GM23338 (cell line): ENCODE results near the gene UBE2E2. TPM values are rescaled to one million over a fixed set of nuclear protein-coding genes. Genes with fewer than 3 reads are reported as not detected.

Experiments used
- ATAC-seq: fragments of 200-7000 bp; cut with Tn5 transposase; 3 replicates; pipeline ENCODE4 v1.9.1; 2020
- DNase-seq: peaks from one replicate; pipeline ENCODE4 v3.0.0-alpha.2; 2015; ENCODE audit warnings: low spot score
- H2AFZ ChIP-seq: fragments of 200-600 bp; sonication (generic); 2 replicates; pipeline ENCODE4 v1.8.0; 2016; ENCODE audit warnings: antibody characterized with exemption, mild to moderate bottlenecking, moderate library complexity
- H3F3A ChIP-seq: fragments of 200-600 bp; sonication (generic); replicated peaks from 2 replicates; pipeline ENCODE4 v1.8.0; 2017; ENCODE audit warnings: antibody characterized with exemption, mixed run types, low read depth
- H3K27ac ChIP-seq: fragments of 200-600 bp; sonication (generic); 2 replicates; pipeline ENCODE4 v1.6.1; 2016; ENCODE audit warnings: low read depth
- H3K27me3 ChIP-seq: fragments of 200-600 bp; sonication (generic); 2 replicates; pipeline ENCODE4 v1.8.0; 2016; ENCODE audit warnings: mild to moderate bottlenecking, mixed run types, moderate library complexity; ENCODE audit not compliant: insufficient read depth
- H3K36me3 ChIP-seq: fragments of 200-600 bp; sonication (generic); 2 replicates; pipeline ENCODE4 v1.8.0; 2016; ENCODE audit warnings: mild to moderate bottlenecking; ENCODE audit not compliant: insufficient read depth
- H3K4me1 ChIP-seq: fragments of 200-600 bp; sonication (generic); 2 replicates; pipeline ENCODE4 v1.8.0; 2016; ENCODE audit warnings: mild to moderate bottlenecking, moderate library complexity; ENCODE audit not compliant: insufficient read depth
- H3K4me2 ChIP-seq: fragments of 200-600 bp; sonication (generic); 2 replicates; pipeline ENCODE4 v1.7.1; 2017; ENCODE audit warnings: mixed run types
- H3K4me3 ChIP-seq: fragments of 200-600 bp; sonication (generic); 2 replicates; pipeline ENCODE4 v1.6.1; 2016; ENCODE audit warnings: mixed run types
- H3K79me2 ChIP-seq: fragments of 200-600 bp; sonication (generic); replicated peaks from 2 replicates; pipeline ENCODE4 v1.8.0; 2017; ENCODE audit warnings: mild to moderate bottlenecking; ENCODE audit not compliant: insufficient read depth
- H3K9me2 ChIP-seq: fragments of 200-600 bp; sonication (generic); 2 replicates; pipeline ENCODE4 v1.8.0; 2017; ENCODE audit not compliant: insufficient read depth
- H4K20me1 ChIP-seq: fragments of 200-600 bp; sonication (generic); replicated peaks from 2 replicates; pipeline ENCODE4 v1.8.0; 2017; ENCODE audit warnings: mild to moderate bottlenecking; ENCODE audit not compliant: insufficient read depth
- H3K27ac Mint-ChIP-seq: 2 replicates; pipeline ENCODE4 v1.8.0; 2020; ENCODE audit warnings: inconsistent platforms, mild to moderate bottlenecking, moderate library complexity, mixed read lengths
- H3K27me3 Mint-ChIP-seq: 3 replicates; pipeline ENCODE4 v1.8.0; 2022; ENCODE audit warnings: low read depth, mild to moderate bottlenecking, moderate library complexity, mixed read lengths, inconsistent platforms; ENCODE audit not compliant: insufficient read depth, poor library complexity
- H3K36me3 Mint-ChIP-seq: 3 replicates; pipeline ENCODE4 v1.8.0; 2021; ENCODE audit warnings: low read depth, mild to moderate bottlenecking, inconsistent platforms, moderate library complexity, mixed read lengths
- H3K4me1 Mint-ChIP-seq: 3 replicates; pipeline ENCODE4 v1.8.0; 2020; ENCODE audit warnings: mild to moderate bottlenecking, inconsistent platforms, mixed read lengths
- H3K4me3 Mint-ChIP-seq: 3 replicates; pipeline ENCODE4 v1.8.0; 2021; ENCODE audit warnings: moderate library complexity, mild to moderate bottlenecking, inconsistent platforms, mixed read lengths
- H3K9me3 Mint-ChIP-seq: 3 replicates; pipeline ENCODE4 v1.8.0; 2020; ENCODE audit warnings: moderate library complexity, mild to moderate bottlenecking, inconsistent platforms, mixed read lengths
- CREB1 ChIP-seq: fragments of 250-450 bp; sonication (Bioruptor Pico); IDR thresholded peaks from 2 replicates; pipeline ENCODE4 v1.5.0; 2020; ENCODE audit warnings: low read depth, mild to moderate bottlenecking, moderate library complexity
- CTCF ChIP-seq, 2 experiments: fragments of 200-600 bp in 1 of 2; sonication (generic) in 1 of 2; conservative IDR thresholded peaks; 2 replicates each; pipeline versions ENCODE4 v1.5.1 to v1.6.1; 2016 to 2017; ENCODE audit warnings: antibody characterized with exemption in 2 of 2, low read depth in 2 of 2, mild to moderate bottlenecking in 2 of 2, moderate library complexity in 1 of 2
- ETS1 ChIP-seq: IDR thresholded peaks from 2 replicates; pipeline ENCODE4 v1.6.1; 2016; ENCODE audit warnings: antibody characterized with exemption
- EZH2 ChIP-seq: fragments of 200-600 bp; sonication (generic); IDR thresholded peaks from one replicate; pipeline ENCODE4 v1.8.0; 2017; ENCODE audit warnings: antibody characterized with exemption, mild to moderate bottlenecking, low read depth; ENCODE audit not compliant: unreplicated experiment
- EZH2phosphoT487 ChIP-seq: fragments of 200-600 bp; sonication (generic); IDR thresholded peaks from one replicate; pipeline ENCODE4 v1.8.1; 2018; ENCODE audit warnings: antibody characterized with exemption; ENCODE audit not compliant: unreplicated experiment
- JUNB ChIP-seq: IDR thresholded peaks from one replicate; pipeline ENCODE4 v1.6.1; 2016; ENCODE audit warnings: antibody characterized with exemption; ENCODE audit not compliant: unreplicated experiment
- NANOG ChIP-seq: IDR thresholded peaks from 2 replicates; pipeline ENCODE4 v1.6.1; 2016; ENCODE audit warnings: antibody characterized with exemption, borderline replicate concordance
- POLR2AphosphoS5 ChIP-seq: IDR thresholded peaks from 2 replicates; pipeline ENCODE4 v1.6.1; 2016; ENCODE audit warnings: antibody characterized with exemption, low read depth
- REST ChIP-seq: IDR thresholded peaks from one replicate; pipeline ENCODE4 v1.6.1; 2018; ENCODE audit warnings: antibody characterized with exemption; ENCODE audit not compliant: unreplicated experiment
- STAT1 ChIP-seq: IDR thresholded peaks from one replicate; pipeline ENCODE4 v1.6.1; 2016; ENCODE audit warnings: antibody characterized with exemption; ENCODE audit not compliant: unreplicated experiment
- ZNF114 ChIP-seq: fragments of 250-450 bp; sonication (Bioruptor Pico); IDR thresholded peaks from 2 replicates; pipeline ENCODE4 v1.5.0; 2020; ENCODE audit warnings: mild to moderate bottlenecking, moderate library complexity
- ZNF331 ChIP-seq: fragments of 250-450 bp; sonication (Bioruptor Pico); IDR thresholded peaks from 2 replicates; pipeline ENCODE4 v1.5.0; 2020; ENCODE audit warnings: low read depth, mild to moderate bottlenecking, moderate library complexity
- ZNF462 ChIP-seq: fragments of 250-450 bp; sonication (Bioruptor Pico); IDR thresholded peaks from 2 replicates; pipeline ENCODE4 v1.5.0; 2020; ENCODE audit warnings: mild to moderate bottlenecking, moderate library complexity
- polyA plus RNA-seq: library from polyadenylated mRNA; unstranded; fragments of >200 nt; fragmentation: Nextera tagmentation; extraction: Ambion mirVana; gene quantifications from 2 replicates; pipeline ENCODE4 v1.2.1, GENCODE V29; 2016
- total RNA-seq: library from RNA; depleted of rRNA; stranded (reverse); fragments of >200 nt; shearing (Covaris generic); gene quantifications from 2 replicates; pipeline ENCODE4 v1.2.3, GENCODE V29; 2014

The UBE2E2 gene
- total and polyA plus RNA-seq, 2 experiments from 2014 or later = 86.9 to 169 TPM

- Histone ChIP-seq H3K27me3 (no peaks in the 10 kb centered on the region), H3K79me2 (no peaks in the 10 kb centered on the region), H3K4me2 (no peak overlapping the region), H3K36me3 (no peaks in the 10 kb centered on the region), H3K4me3 (no peak overlapping the region), H4K20me1 (no peaks in the 10 kb centered on the region), H3F3A (no peaks in the 10 kb centered on the region), H3K4me1 (peaks cover 10% of the 10 kb centered on the region), H3K9me2 (no peaks in the 10 kb centered on the region), H2AFZ (no peak overlapping the region), H3K27ac (no peak overlapping the region)
- DNase-seq (no peak), ATAC-seq (no peak)
- TF ChIP-seq STAT1 = no peak
- no peak for TF ChIP-seq ETS1
- TF ChIP-seq POLR2AphosphoS5 = no peak
- TF ChIP-seq JUNB = no peak
- no peak for TF ChIP-seq ZNF462 (CRISPR knock-in tag)
- no peak for TF ChIP-seq EZH2phosphoT487
- no peak for TF ChIP-seq ZNF331
- no peak for TF ChIP-seq CTCF (conservative IDR thresholded peaks at IDR 0.05; ENCODE audit: low read depth in 2 of 2)
- TF ChIP-seq ZNF114 (CRISPR knock-in tag) = no peak
- TF ChIP-seq EZH2 = no peak
- TF ChIP-seq REST = no peak
- no peak for TF ChIP-seq CREB1
- no peak for TF ChIP-seq NANOG
- H3K27ac Mint-ChIP-seq = no peak overlapping the region
- H3K4me3 Mint-ChIP-seq = no peak overlapping the region
- H3K27me3 Mint-ChIP-seq = peaks cover 2% of the 10 kb centered on the region
- H3K36me3 Mint-ChIP-seq = no peaks in the 10 kb centered on the region
- no peaks in the 10 kb centered on the region for H3K9me3 Mint-ChIP-seq
- H3K4me1 Mint-ChIP-seq = peaks cover 14% of the 10 kb centered on the region
These were observed 345.0 kb downstream of the UBE2E2 start for GRCh38 chr3:23547905-23548650.
